Measurements from ENCODE around the gene NOTCH1.

The NOTCH1 gene

GRCh38 chr9:136545965-136546696 lies at the start of gene NOTCH1 (continued):
- TF ChIP-seq ZNF362 (tag by site-specific recombination; IDR thresholded peaks at IDR 0.05) (no peak), KLF10 (tag by site-specific recombination; IDR thresholded peaks at IDR 0.05) (peak; percentile 96), ZNF274 (IDR thresholded peaks at IDR 0.05; ENCODE audit: low read length) (no peak), ZNF274 (tag by site-specific recombination; IDR thresholded peaks at IDR 0.05; ENCODE audit: borderline replicate concordance) (no peak), HIC1 (tag by site-specific recombination; IDR thresholded peaks at IDR 0.05) (no peak), KLF16 (tag by site-specific recombination; IDR thresholded peaks at IDR 0.05) (peak; percentile 63; the same call in 1 of the 2 replicates), ZNF335 (tag by site-specific recombination; conservative IDR thresholded peaks at IDR 0.05) (no peak), PRDM2 (tag by site-specific recombination; IDR thresholded peaks at IDR 0.05; ENCODE audit: borderline replicate concordance) (no peak), MEIS1 (CRISPR knock-in tag; IDR thresholded peaks at IDR 0.05; ENCODE audit: borderline replicate concordance) (no peak), ZNF114 (tag by site-specific recombination; IDR thresholded peaks at IDR 0.05) (no peak), ZNF600 (tag by site-specific recombination; IDR thresholded peaks at IDR 0.05) (peak; percentile 70), ZNF280C (tag by site-specific recombination; IDR thresholded peaks at IDR 0.05) (no peak), ZBTB44 (tag by site-specific recombination; IDR thresholded peaks at IDR 0.05) (peak; percentile 66; the same call in 1 of the 2 replicates), ZNF501 (tag by site-specific recombination; IDR thresholded peaks at IDR 0.05) (peak; percentile 64; the same call in 1 of the 2 replicates), HOXC10 (CRISPR knock-in tag; IDR thresholded peaks at IDR 0.05) (no peak), GLIS1 (tag by site-specific recombination; IDR thresholded peaks at IDR 0.05) (peak; percentile 75), PBX3 (CRISPR knock-in tag; IDR thresholded peaks at IDR 0.05) (no peak), ZNF785 (tag by site-specific recombination; IDR thresholded peaks at IDR 0.05) (peak; percentile 83; the same call in 1 of the 2 replicates), ZNF354C (tag by site-specific recombination; IDR thresholded peaks at IDR 0.05; ENCODE audit: borderline replicate concordance, low read depth) (no peak), ZNF423 (tag by site-specific recombination; IDR thresholded peaks at IDR 0.05) (peak; percentile 70; the same call in 1 of the 2 replicates), ZBTB7A (tag by site-specific recombination; IDR thresholded peaks at IDR 0.05; ENCODE audit: low read depth) (peak; percentile 81), ZNF776 (tag by site-specific recombination; IDR thresholded peaks at IDR 0.05; ENCODE audit: borderline replicate concordance) (no peak), ZNF777 (tag by site-specific recombination; IDR thresholded peaks at IDR 0.05; ENCODE audit: borderline replicate concordance) (no peak), ZNF248 (tag by site-specific recombination; IDR thresholded peaks at IDR 0.05) (no peak), OSR2 (tag by site-specific recombination; IDR thresholded peaks at IDR 0.05) (no peak), ZNF157 (tag by site-specific recombination; IDR thresholded peaks at IDR 0.05) (no peak)
